Endodermal cell (in vitro differentiated cells): ENCODE data around the gene ZC3H4. TPM values are rescaled to one million over a fixed set of nuclear protein-coding genes. Genes with fewer than 3 reads are reported as not detected.
A peak's percentile ranks its signal among the peaks of the same experiment; 100 is the strongest.
"Not testable (repeated sequence)": the region's sequence is repeated elsewhere in the genome, so short reads cannot be mapped to it uniquely, and the experiment has no call there.

Experiments used
- DNase-seq: peaks from one replicate; pipeline ENCODE4 v3.0.0-alpha.2; 2017
- H3K27ac ChIP-seq: 2 replicates; pipeline ENCODE4 v1.5.1; 2013; ENCODE audit warnings: mild to moderate bottlenecking, low read depth, low read length, moderate library complexity
- H3K27me3 ChIP-seq: 2 replicates; pipeline ENCODE4 v1.6.1; 2013; ENCODE audit warnings: mild to moderate bottlenecking, low read length, moderate library complexity; ENCODE audit not compliant: insufficient read depth, control insufficient read depth, poor library complexity, severe bottlenecking
- H3K36me3 ChIP-seq: 2 replicates; pipeline ENCODE4 v1.7.0; 2013; ENCODE audit warnings: mild to moderate bottlenecking, low read length, moderate library complexity; ENCODE audit not compliant: control insufficient read depth, insufficient read depth
- H3K4me1 ChIP-seq: one replicate; pipeline ENCODE4 v1.7.0; 2013; ENCODE audit warnings: low read length; ENCODE audit not compliant: control insufficient read depth, insufficient read depth
- H3K4me3 ChIP-seq: 2 replicates; pipeline ENCODE4 v1.5.1; 2013; ENCODE audit warnings: mild to moderate bottlenecking, low read length, moderate library complexity
- H3K9ac ChIP-seq: 2 replicates; pipeline ENCODE4 v1.6.1; 2013; ENCODE audit warnings: mild to moderate bottlenecking, low read length, moderate library complexity; ENCODE audit not compliant: poor library complexity, severe bottlenecking; ENCODE audit errors: extremely low read depth
- H3K9me3 ChIP-seq: 2 replicates; pipeline ENCODE4 v1.6.1; 2013; ENCODE audit warnings: mild to moderate bottlenecking, low read length, moderate library complexity; ENCODE audit not compliant: control insufficient read depth
- H3K27ac Mint-ChIP-seq: 2 replicates; pipeline ENCODE4 v1.8.0; 2020; ENCODE audit warnings: mixed read lengths
- H3K27me3 Mint-ChIP-seq: 2 replicates; pipeline ENCODE4 v1.8.0; 2021; ENCODE audit warnings: mild to moderate bottlenecking, mixed read lengths; ENCODE audit not compliant: insufficient read depth
- H3K36me3 Mint-ChIP-seq: 2 replicates; pipeline ENCODE4 v1.8.0; 2020; ENCODE audit warnings: low read depth, mixed read lengths
- H3K4me1 Mint-ChIP-seq: 2 replicates; pipeline ENCODE4 v1.8.0; 2020; ENCODE audit warnings: mixed read lengths
- H3K4me3 Mint-ChIP-seq: 2 replicates; pipeline ENCODE4 v1.8.0; 2020; ENCODE audit warnings: mild to moderate bottlenecking, moderate library complexity, mixed read lengths
- H3K9me3 Mint-ChIP-seq: 2 replicates; pipeline ENCODE4 v1.8.0; 2020; ENCODE audit warnings: mild to moderate bottlenecking, mixed read lengths
- CTCF ChIP-seq: fragments of 200-600 bp; sonication (generic); conservative IDR thresholded peaks from 2 replicates; pipeline ENCODE4 v1.5.0; 2021; ENCODE audit warnings: antibody characterized with exemption, mild to moderate bottlenecking
- WGBS, 2 experiments: methylation state at CpG; one replicate each; pipeline versions ENCODE4 v1.1.5 to v1.1.7; 2013; ENCODE audit warnings: missing lambda C conversion rate in 2 of 2, mixed read lengths in 1 of 2; ENCODE audit not compliant: insufficient coverage in 1 of 2, insufficient read length in 1 of 2; 5-methylcytosine and 5-hydroxymethylcytosine counted together
- total RNA-seq, 2 donors: library from RNA; stranded (reverse); fragmentation: NEBNext Ultra II Directional in 1 of 2; extraction: Animal tissue kit (Norgen Biotek cat#: 25700) in 1 of 2; gene quantifications; 2 replicates in 1 of 2; 3 replicates in 1 of 2; pipeline ENCODE4 v1.2.1, GENCODE V29; 2021

The ZC3H4 gene
- total RNA-seq, 2 donors from 2014 or later, result 64.9 to 82.5 TPM

- Histone ChIP-seq H3K4me1 (no peaks in the 10 kb centered on the region), H3K27ac (no peak overlapping the region), H3K9me3 (no peaks in the 10 kb centered on the region), H3K36me3 (peaks cover 87% of the 10 kb centered on the region), H3K4me3 (no peak overlapping the region), H3K27me3 (no peaks in the 10 kb centered on the region), H3K9ac (no peak overlapping the region)
- H3K27me3 Mint-ChIP-seq, result no peaks in the 10 kb centered on the region
- peaks cover 5% of the 10 kb centered on the region for H3K4me1 Mint-ChIP-seq
- H3K36me3 Mint-ChIP-seq, result peaks cover 83% of the 10 kb centered on the region
- H3K9me3 Mint-ChIP-seq, result no peaks in the 10 kb centered on the region
- DNase-seq, result no peak
- WGBS, 2 experiments, result 91% methylated on average over 15 to 23 of the region's 24 CpGs
- no peak for TF ChIP-seq CTCF
- no peak overlapping the region for H3K27ac Mint-ChIP-seq
- no peak overlapping the region for H3K4me3 Mint-ChIP-seq
These were observed 28.6 kb downstream of the ZC3H4 start for GRCh38 chr19:47084879-47085439.

GRCh38 chr19:47082493-47082892 lies 31.1 kb downstream of the ZC3H4 start:
- 92 to 98% methylated on average over 5 of the region's 5 CpGs for WGBS, 2 experiments
- DNase-seq, result no peak
- H3K4me1 Mint-ChIP-seq, result peaks cover 5% of the 10 kb centered on the region
- Histone ChIP-seq H3K9me3 (no peaks in the 10 kb centered on the region), H3K27me3 (no peaks in the 10 kb centered on the region), H3K27ac (no peak overlapping the region), H3K9ac (no peak overlapping the region), H3K36me3 (peaks cover 85% of the 10 kb centered on the region), H3K4me3 (no peak overlapping the region), H3K4me1 (no peaks in the 10 kb centered on the region)
- no peak overlapping the region for H3K4me3 Mint-ChIP-seq
- peaks cover 71% of the 10 kb centered on the region for H3K36me3 Mint-ChIP-seq
- no peaks in the 10 kb centered on the region for H3K9me3 Mint-ChIP-seq
- H3K27me3 Mint-ChIP-seq, result no peaks in the 10 kb centered on the region
- H3K27ac Mint-ChIP-seq, result no peak overlapping the region
- no peak for TF ChIP-seq CTCF

GRCh38 chr19:47081095-47081494 lies 32.5 kb downstream of the ZC3H4 start:
- Mint-ChIP-seq H3K27ac (peak overlapping the region; percentile 69), H3K9me3 (no peaks in the 10 kb centered on the region), H3K36me3 (peaks cover 74% of the 10 kb centered on the region), H3K4me1 (peaks cover 5% of the 10 kb centered on the region), H3K4me3 (no peak overlapping the region), H3K27me3 (no peaks in the 10 kb centered on the region)
- Histone ChIP-seq H3K9me3 (no peaks in the 10 kb centered on the region), H3K27me3 (no peaks in the 10 kb centered on the region), H3K9ac (no peak overlapping the region), H3K36me3 (peaks cover 83% of the 10 kb centered on the region), H3K4me3 (no peak overlapping the region), H3K27ac (no peak overlapping the region), H3K4me1 (no peaks in the 10 kb centered on the region)
- WGBS, 2 experiments, result 90 to 92% methylated on average over 6 of the region's 6 CpGs
- TF ChIP-seq CTCF, result no peak
- DNase-seq, result no peak

- DNase-seq, H3K27ac Mint-ChIP-seq, H3K27ac ChIP-seq, H3K27me3 Mint-ChIP-seq, H3K4me3 Mint-ChIP-seq, H3K27me3 ChIP-seq, H3K9me3 ChIP-seq, H3K9me3 Mint-ChIP-seq, H3K4me1 Mint-ChIP-seq, H3K4me3 ChIP-seq, H3K4me1 ChIP-seq, H3K9ac ChIP-seq: not testable (repeated sequence)
- peaks cover 77% of the 10 kb centered on the region for H3K36me3 ChIP-seq
- 97 to 99% methylated on average over 13 of the region's 13 CpGs for WGBS, 2 experiments
- H3K36me3 Mint-ChIP-seq, result peaks cover 67% of the 10 kb centered on the region
These were observed 35.2 kb downstream of the ZC3H4 start for GRCh38 chr19:47078351-47078750.
